A549 (cell line): ENCODE data around the gene SBF2.

Source experiments
- CTCF ChIP-seq: fragments of >200 bp; sonication (Bioruptor Twin); formaldehyde crosslinking; IDR thresholded peaks from 3 replicates; pipeline ENCODE4 v1.5.1; 2016
- ELK1 ChIP-seq: fragments of 150-350 bp; IDR thresholded peaks from 2 replicates; pipeline ENCODE4 v1.6.1; 2014; ENCODE audit warnings: low read depth, mild to moderate bottlenecking, low read length
- EP300 ChIP-seq, 2 experiments: fragments of >200 bp; sonication (Bioruptor Twin); formaldehyde crosslinking; IDR thresholded peaks; 2 replicates in 1 of 2; 3 replicates in 1 of 2; pipeline ENCODE4 v1.6.1; 2016 to 2017
- HDAC2 ChIP-seq: fragments of 200-600 bp; sonication (generic); IDR thresholded peaks from 2 replicates; pipeline ENCODE4 v1.6.1; 2016
- JUN ChIP-seq, 2 experiments: fragments of >200 bp; sonication (Bioruptor Twin); formaldehyde crosslinking; IDR thresholded peaks; 2 replicates in 1 of 2; 3 replicates in 1 of 2; pipeline ENCODE4 v1.6.1; 2016 to 2017
- NFE2L2 ChIP-seq: fragments of 150-350 bp; conservative IDR thresholded peaks from 2 replicates; pipeline ENCODE4 v1.6.1; 2014; ENCODE audit warnings: low read length
- POLR2A ChIP-seq: IDR thresholded peaks from 2 replicates; pipeline ENCODE4 v1.6.1; 2012; ENCODE audit warnings: mild to moderate bottlenecking, low read length
- REST ChIP-seq: fragments of 200-600 bp; sonication (generic); IDR thresholded peaks from 2 replicates; pipeline ENCODE4 v1.6.1; 2016; ENCODE audit warnings: antibody characterized with exemption, mild to moderate bottlenecking, moderate library complexity

- no peak for TF ChIP-seq CTCF
- TF ChIP-seq JUN (IDR thresholded peaks at IDR 0.05): no peak
- no peak for TF ChIP-seq EP300 (IDR thresholded peaks at IDR 0.05)
- TF ChIP-seq NFE2L2: no peak
- TF ChIP-seq HDAC2: no peak
- TF ChIP-seq ELK1: no peak
- TF ChIP-seq REST: no peak
- no peak for TF ChIP-seq POLR2A
These were observed 394.3 kb downstream of the SBF2 start for GRCh38 chr11:9899676-9900075.
